HG03097 (cell line): ENCODE results near the gene ZCWPW1.
"Not testable (repeated sequence)": the region's sequence is repeated elsewhere in the genome, so short reads cannot be mapped to it uniquely, and the experiment has no call there.

Experiments
- ATAC-seq: cut with Tn5 transposase; IDR thresholded peaks from one replicate; pipeline ENCODE4 v1.9.1; 2021; ENCODE audit not compliant: unreplicated experiment, low FRiP score

ZCWPW1 gene

DNA sequence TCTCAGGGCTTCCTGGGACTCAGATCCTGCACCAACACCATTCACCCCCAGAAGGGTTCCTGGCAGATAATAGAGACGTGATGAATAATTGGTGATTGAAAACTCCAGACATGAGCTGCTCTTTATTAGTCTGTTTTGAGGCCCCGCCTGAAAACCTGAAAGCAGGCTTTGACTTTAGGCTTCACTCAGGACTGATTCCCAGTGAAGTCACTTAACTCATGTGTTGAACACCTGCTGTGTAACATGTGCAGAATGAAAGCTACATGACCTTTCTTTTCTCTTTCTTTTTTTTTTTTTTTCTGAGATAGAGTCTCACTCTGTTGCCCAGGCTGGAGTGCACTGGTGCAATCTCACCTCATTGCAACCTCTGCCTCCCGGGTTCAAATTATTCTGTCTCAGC, 26.7 kb upstream of the ZCWPW1 start:
- ATAC-seq, result no peak

DNA sequence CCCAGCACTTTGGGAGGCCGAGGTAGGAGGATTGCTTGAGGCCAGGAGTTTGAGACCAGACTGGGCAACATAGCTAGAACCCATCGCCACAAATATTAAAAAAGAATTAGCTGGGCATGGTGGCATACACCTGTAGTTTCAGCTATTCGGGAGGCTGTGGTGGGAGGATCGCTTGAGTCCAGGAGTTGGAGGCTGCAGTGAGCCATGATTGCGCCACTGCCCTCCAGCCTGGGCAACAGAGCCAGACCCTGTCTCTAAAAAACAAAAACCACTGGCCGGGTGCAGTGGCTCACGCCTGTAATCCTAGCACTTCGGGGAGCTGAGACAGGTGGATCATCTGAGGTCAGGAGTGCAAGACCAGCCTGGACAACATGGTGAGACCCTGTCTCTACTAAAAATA, 25.4 kb upstream of the ZCWPW1 start:
- ATAC-seq, result not testable (repeated sequence)

DNA sequence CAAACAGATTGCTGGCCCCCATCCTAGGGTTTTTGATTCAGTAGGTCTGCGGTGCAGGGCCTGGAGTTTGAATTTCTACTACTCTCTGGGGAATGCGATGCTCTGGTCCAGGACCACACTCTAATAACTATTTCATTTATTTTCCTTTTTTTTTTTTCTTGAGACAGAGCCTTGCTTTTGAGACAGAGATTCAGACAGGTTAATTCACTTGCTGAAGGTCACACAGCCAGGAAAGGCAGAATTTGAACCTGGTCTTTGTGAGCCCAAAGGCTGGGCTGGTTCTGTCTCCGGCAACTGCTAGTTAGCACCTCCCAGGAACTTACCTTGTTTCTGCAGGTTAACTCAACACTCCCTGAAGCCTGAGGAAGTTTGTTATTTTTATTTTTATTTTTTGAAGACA, 24.0 kb upstream of the ZCWPW1 start:
- ATAC-seq, result no peak

DNA sequence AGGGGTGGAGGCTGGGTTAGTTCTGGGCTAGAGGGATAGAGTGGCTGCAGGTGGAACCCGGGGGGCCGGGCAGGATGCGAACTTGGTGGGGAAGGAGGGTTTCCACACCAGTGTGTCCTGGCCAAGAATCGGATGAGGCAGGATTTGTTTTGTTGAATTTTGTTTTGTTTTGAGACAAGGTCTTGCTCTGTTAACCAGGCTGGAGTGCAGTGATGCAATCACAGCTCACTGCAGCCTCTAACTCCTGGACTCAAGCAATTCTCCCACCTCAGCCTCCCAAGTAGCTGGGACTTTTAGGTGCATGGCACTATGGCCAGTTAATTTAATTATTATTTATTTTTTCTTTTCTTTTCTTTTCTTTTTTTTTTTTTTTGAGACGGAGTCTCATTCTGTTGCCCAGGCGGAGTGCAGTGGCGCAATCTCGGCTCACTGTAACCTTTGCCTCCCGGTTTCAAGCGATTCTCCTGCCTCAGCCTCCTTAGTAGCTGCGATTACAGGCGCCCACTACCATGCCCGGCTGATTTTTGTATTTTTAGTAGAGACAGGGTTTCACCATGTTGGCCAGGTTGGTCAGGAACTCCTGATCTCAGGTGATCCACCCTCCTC, 20.8 kb upstream of the ZCWPW1 start:
- no peak for ATAC-seq

DNA sequence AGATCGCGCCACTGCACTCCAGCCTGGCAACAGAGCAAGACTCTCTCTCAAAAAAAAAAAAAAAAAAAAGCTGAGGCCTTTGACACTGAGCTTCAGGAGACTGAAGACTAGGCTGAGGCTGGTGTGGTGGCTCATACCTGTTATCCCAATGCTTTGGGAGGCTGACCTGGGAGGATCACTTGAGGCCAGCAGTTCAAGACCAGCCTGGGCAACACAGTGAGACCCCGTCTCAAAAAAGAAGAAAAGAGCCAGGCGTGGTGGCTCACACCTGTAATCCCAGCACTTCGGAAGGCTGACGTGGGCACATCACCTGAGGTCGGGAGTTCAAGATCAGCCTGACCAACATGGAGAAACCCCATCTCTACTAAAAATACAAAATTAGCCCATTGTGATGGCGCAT, 18.9 kb upstream of the ZCWPW1 start:
- not testable (repeated sequence) for ATAC-seq

DNA sequence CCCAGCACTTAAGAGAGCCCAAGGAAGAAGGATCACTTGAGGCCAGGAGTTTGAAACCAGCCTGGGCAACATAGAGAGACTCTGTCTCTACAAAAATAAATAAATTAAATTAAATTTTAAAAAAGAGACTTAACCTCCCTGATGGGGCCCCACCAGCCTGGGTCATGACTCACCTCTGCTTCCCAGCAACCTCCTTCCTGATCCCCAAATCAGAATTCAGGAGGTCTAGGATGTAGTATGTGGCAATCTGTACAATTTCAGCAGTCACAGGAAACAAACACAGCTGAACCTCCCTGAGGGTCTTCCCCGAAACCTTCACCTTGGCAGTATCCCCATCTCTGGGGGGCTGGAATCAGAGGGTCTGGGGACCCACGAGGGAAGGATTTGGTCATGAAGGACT, 17.5 kb upstream of the ZCWPW1 start:
- ATAC-seq, result no peak

DNA sequence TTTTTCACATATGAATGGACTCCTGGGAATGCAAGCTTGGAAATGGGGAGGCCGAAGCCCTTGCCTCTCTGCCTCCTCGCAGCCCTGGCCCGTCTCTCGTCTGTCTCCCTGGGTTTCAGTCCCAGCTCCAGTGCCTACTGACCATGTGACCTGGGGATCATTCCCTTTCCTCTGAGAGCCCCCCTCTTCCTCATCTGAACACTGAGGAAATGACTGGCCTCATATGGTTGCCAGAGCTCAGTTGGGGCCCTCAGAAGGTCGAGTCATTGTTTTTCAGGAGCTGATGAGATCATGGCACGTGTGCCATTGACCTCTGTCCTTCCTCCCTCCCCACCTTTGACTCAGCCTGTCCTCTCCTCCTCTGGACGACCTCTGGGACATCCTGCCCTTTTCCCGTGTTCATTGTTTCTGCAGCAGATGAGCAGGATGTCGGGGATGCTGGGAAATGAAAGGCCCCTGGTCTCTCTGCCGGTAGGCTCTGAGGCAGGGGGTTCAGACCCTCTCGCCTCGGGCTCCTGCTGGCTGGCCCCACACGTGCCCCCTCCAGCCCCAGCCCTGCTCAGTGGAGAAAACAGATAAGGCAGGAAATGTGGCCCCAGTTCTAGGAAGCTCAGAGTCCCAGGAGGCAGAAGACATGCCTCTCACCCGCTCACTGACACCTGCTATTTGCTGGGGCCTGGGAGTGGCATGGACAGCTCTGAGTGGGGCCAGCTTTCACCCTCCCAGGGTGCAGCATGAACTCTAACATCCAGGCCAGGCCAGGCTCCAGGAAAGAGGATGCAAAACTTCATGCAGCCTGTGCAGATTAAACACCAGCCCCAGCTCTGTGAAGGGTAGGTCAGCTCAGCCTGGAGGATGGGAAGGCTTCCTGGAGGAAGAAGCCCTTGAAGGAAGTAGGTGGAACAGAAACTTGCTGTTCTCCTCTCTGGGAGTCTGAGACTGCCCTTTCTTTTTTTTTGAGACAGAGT, 16.1 kb upstream of the ZCWPW1 start:
- no peak for ATAC-seq

DNA sequence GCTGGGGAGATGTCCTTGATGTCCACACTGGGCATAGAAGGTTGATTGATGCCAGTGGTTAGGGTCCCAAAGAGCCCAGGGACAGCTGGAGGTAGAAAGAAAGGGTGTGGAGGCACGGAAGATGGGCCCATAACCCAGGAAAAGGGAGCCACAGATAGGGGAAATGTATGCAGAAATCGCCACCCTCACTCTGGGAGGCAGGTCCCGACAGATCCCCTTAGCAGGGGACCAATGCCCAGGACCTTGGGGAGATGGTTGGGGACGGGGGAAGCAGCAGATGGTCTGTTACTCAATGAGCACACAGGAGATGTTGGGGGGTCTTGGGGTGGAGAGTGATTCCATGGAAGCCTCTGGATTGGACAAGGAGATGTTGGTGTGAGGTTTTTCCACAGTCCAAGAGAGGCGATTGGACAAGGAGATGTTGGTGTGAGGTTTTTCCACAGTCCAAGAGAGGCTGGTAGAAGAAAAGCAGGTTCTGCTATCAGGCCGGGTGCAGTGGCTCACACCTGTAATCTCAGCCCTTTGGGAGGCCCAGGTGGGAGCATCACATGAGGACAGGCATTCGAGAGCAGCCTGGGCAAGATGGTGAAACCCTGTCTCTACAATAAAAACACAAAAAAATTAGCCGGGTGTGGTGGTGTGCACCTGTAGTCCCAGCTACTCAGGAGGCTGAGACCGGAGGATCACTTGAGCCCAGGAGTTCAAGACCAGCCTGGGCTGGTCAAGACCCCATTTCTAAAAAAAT, 14.8 kb upstream of the ZCWPW1 start:
- ATAC-seq, result no peak

DNA sequence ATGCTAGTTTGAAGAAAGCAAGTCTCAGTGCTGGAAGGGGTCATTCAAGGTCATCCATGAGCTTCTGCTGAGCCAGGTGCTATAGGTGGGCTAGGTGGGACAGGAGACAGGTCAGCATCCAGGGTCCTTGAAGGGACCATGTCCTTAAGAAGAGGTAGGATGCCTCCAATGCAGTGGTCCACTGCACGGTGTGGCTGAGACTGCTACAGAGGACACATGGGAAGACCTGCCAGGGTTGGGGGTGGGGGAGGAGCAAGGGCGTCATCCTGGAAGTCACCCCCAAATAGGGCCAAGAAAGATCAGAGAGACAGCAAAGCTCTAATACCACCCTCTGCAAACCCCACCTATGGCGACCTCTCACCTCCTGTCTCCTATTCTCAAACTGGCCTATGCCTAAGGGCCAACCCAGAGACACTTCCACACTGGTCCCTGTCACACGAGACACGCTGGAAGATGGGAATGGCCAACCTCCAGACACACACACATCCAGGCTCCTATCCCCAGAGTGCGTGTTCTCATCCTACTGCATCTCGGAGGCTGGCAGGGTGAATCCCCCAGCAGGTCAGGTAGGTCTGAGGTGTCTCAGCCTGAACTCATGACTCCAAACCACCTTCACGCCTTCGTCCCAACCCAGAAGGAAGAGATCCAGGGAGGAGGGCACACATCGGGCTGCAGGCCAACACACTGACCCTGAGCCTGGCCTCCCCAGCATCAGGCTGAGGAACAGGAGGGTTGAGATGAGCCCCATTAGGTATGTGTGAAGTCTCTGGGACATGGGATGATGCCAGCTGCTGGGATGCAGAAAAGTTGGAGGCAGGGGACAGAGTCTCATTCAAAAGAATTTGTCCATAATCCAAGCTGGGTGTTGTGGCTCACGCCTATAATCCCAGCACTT, 13.4 kb upstream of the ZCWPW1 start:
- ATAC-seq, result no peak

DNA sequence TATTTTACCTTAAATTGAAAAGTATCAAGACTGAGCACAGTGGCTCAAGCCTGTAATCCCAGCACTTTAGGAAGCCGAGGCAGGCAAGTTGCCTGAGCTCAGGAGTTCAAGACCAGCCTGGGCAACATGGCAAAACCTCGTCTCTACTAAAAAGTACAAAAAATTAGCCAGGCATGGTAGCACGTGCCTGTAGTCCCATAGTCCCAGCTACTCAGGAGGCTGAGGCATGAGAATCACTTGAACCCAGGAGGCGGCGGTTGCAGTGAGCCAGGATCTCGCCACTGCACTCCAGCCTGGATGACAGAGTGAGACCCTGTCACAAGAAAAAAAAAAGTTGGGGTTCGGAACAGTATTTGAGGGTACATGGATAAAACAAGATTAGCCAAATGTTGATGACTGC, 10.7 kb upstream of the ZCWPW1 start:
- not testable (repeated sequence) for ATAC-seq

DNA sequence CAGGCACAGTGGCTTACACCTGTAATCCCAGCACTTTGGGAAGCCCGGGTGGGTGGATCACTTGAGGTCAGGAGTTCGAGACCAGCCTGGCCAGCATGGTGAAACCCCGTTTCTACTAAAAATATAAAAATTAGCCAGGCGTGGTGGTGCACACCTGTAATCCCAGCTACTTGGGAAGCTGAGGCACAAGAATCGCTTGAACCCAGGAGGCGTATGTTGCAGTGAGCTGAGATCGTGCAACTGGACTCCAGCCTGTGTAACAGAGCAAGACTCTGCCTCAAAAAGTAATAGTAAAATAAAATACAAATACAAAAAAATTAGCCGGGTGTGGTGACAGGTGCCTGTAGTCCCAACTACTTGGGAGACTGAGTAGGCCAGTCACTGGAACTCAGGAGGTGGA, 10.2 kb upstream of the ZCWPW1 start:
- not testable (repeated sequence) for ATAC-seq

DNA sequence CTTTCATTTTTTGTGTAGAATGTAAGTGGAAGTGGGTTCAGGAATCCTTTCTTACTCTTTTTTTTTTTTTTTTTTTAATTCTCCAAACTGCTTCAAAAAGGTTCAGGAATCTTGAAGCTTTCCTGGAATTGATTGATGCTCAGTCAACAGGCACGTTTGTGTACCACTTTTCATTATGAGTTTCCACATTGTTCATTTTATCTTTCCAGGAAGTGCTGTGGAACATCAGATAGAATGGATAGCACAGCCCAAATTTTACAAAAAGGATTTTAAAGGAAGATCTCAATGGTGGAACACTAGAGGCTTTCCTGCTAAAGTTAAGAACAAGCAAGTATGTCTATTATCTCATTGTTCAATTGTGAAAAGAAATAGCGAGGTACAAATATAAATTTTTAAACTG, 9.7 kb upstream of the ZCWPW1 start:
- ATAC-seq, result no peak

DNA sequence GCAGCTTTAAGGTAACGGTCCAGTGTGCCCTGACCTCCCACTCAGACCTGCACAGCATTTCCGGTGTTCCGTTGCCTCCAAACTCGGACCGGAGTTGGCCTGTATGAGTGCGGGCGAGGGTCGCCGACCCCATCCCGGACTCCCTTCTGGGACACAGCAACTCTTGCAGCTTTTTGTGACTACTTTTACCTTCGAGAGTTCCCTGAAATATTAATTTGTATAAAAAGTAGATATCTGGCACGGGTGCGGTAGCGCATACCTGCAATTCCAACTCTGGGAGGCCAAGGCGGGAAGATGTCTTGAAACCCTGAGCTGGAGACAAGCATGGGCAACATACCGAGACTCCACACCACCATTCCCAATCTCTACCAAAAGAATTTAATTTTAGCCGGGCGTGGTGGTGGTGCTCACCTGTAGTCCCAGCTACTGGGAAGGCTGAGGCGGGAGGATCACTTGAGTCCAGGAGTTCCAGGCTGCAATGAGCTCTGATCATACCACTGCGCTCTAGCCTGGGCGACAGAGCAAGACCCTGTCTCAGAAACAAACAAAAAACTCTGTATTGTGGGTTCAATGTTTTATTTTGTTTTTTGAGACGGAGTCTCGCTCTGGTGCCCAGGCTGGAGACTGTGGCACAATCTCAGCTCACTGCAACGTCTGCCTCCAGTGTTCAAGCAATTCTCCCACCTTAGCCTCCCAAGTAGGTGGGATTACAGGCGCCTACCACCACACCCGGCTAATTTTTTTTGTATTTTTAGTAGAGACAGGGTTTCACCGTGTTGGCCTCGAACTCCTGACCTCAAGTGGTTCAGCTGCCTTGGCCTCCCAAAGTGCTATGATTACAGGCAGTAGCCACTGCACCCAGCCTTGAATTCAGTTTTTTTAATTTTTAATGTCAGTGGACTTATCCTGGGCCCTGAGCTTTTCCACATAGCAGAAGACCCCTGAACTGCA, 8.9 kb upstream of the ZCWPW1 start:
- ATAC-seq, result no peak

DNA sequence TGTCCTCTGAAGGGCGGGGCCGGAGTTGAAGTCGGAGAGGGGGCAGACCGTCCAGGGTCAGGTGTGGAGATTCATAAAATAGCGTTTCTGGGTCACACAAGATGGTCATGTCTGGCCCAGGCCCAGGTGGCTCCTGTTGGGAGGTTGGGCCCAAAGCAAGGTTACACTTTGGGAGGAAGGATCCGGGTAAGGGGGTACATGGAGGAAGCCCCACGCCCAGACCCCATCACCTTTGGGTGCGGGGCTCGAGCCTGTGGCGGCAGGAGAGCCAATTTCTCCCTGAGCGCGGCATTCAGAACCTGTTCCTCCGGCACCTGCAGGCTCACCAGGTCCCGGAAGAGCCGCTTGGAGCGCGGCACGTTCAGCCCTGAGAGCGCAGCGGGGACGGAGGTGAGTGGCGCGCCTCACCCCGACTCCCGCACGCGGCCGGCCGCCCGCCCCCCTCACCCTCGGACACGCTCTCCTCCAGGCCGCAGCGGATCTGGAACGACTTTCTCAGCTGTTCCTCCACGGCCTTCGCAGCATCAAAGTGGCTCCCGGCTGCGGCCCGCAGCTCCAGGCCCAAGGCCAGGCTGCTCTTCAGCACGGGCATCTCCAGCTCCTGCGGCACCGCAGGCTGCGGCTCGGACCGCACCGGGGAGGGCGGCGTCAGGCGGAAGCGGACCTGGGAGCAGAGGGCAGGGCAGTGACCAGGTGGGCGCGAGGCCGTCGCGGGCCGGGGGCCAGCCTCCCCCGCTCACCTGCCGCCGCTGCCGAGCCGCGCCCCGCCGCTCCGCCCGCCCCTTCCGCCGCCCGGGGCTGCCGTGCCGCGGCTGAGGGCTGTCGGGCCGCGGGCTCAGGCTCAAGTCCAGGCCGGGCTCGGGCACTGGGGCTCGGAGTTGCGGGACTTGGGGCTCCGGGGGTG, 7.2 kb upstream of the ZCWPW1 start:
- peak; percentile 13 for ATAC-seq

DNA sequence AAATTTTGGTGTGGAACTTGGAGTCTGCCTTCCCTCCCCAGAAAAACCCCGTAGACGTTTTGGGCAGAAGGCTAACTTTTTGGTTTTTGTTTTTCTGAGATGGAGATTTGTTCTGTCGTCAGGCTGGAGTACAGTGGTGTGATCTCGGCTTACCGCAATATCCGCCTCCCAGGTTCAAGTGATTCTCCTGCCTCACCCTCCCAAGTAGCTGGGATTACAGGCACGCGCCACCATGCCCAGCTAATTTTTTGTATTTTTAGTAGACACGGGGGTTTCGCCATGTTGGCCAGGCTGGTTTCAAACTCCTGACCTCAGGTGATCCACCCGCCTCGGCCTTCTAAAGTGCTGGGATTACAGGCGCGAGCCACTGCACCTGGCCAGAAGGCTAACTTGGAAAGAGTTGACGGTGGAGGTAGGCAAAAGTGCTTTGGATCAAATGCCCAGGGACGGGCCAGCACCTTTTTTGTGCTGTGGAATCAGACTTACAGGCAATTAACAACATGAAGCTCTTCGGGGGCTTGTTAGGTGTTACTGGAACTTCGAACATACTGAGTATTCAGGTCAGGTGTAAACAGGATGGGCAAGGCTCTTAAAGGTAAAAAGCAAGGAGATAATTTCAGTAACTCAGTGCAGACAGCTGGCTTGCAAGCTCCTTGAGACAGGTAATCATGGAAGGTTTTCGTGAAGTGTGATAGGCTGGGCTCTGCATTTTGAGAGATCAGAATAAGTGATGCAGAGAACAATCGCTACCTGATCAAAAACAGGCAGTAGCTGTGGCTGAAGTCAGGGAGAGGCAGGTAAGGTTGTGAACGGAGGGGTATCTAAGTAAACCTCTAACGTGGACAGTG, 6.0 kb upstream of the ZCWPW1 start:
- no peak for ATAC-seq

DNA sequence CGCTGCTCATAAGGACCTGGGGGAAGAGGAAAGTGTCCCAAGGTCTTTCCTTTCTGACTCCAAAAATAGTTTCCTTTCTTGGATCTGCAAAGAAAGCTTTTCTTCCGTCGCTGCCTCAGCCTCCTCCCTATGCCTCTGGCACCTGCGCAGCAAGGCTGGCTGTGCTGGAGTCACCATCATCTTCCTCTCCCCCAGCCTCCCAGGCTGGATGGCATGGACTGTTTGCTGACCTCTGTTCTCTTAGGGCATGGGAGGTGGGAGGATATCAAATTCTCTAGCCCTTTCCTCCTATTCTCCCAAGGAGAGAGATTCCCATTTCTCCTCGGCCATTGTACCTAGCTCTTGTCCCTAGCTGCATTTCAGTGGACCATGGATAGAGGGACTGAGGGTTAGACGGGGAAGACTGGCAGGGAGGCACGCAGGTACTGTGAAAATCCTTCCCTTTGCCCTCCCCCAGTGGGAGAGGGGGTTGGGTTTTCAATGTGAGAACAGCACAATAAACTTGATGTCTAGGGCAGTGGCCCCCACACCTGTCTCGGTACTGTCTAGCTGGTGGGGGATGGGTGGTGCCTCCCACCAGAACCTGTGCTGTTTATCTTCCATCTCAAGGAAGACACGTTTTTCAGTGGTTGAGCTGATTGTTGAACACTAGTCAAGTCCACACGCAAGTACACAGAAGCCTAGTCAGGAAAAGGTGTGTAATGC, 5.2 kb upstream of the ZCWPW1 start:
- ATAC-seq, result no peak

DNA sequence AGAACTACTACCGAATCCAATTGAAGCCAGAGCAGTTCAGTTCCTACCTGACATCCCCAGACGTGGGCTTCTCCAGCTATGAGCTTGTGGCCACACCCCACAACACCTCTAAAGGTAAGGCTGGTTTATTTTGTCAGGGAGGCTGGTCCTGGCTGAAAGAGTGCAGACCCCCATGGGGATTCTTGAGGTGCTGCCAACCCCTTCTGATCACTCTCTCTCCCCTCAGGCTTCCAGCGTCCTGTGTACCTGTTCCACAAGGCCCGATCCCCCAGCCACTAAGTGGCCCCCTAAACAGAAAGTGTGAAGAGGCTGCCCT, 4.7 kb upstream of the ZCWPW1 start:
- ATAC-seq, result no peak
